HepG2 (cell line): ENCODE measurements around the gene NARF. TPM values are rescaled to one million over a fixed set of nuclear protein-coding genes. Genes with fewer than 3 reads are reported as not detected.
A peak's percentile ranks its signal among the peaks of the same experiment; 100 is the strongest.

Experiments
- ELK4 ChIP-seq: sonication (generic); formaldehyde crosslinking; IDR thresholded peaks from 2 replicates; pipeline ENCODE4 v1.9.0; 2021; ENCODE audit warnings: missing genetic modification reagents, borderline replicate concordance
- GMEB1 ChIP-seq: sonication (generic); formaldehyde crosslinking; IDR thresholded peaks from 2 replicates; pipeline ENCODE4 v1.5.1; 2020; ENCODE audit warnings: missing genetic modification reagents, mild to moderate bottlenecking, borderline replicate concordance
- HMGXB4 ChIP-seq, 2 experiments: sonication (generic) in 1 of 2; formaldehyde crosslinking in 1 of 2; IDR thresholded peaks; 2 replicates each; pipeline versions ENCODE4 v1.4.0 to v1.6.1; 2018 to 2020; ENCODE audit warnings: missing genetic modification reagents in 2 of 2, borderline replicate concordance in 1 of 2, low read depth in 1 of 2, mild to moderate bottlenecking in 1 of 2, missing biosample characterization in 1 of 2
- PHF8 ChIP-seq: sonication (generic); formaldehyde crosslinking; IDR thresholded peaks from 2 replicates; pipeline ENCODE4 v1.5.0; 2020; ENCODE audit warnings: missing genetic modification reagents
- REL ChIP-seq: sonication (generic); formaldehyde crosslinking; conservative IDR thresholded peaks from 2 replicates; pipeline ENCODE4 v1.8.0; 2022; ENCODE audit warnings: mild to moderate bottlenecking, missing genetic modification reagents, moderate library complexity
- RERE ChIP-seq: IDR thresholded peaks from 2 replicates; pipeline ENCODE4 v1.6.1; 2016; ENCODE audit warnings: low read depth, missing genetic modification reagents, missing compliant biosample characterization
- ZBTB1 ChIP-seq: sonication (generic); formaldehyde crosslinking; IDR thresholded peaks from 2 replicates; pipeline ENCODE4 v1.4.0; 2020; ENCODE audit warnings: missing genetic modification reagents, borderline replicate concordance
- ZFP37 ChIP-seq: sonication (generic); formaldehyde crosslinking; IDR thresholded peaks from 2 replicates; pipeline ENCODE4 v1.4.0; 2020; ENCODE audit warnings: missing genetic modification reagents, borderline replicate concordance
- ZNF3 ChIP-seq: IDR thresholded peaks from 2 replicates; pipeline ENCODE4 v1.7.0; 2017; ENCODE audit warnings: inconsistent platforms
- ZNF556 ChIP-seq: sonication (generic); formaldehyde crosslinking; IDR thresholded peaks from 2 replicates; pipeline ENCODE4 v1.4.0; 2020; ENCODE audit warnings: mild to moderate bottlenecking, missing genetic modification reagents, borderline replicate concordance
- ZNF607 ChIP-seq: sonication (generic); formaldehyde crosslinking; IDR thresholded peaks from 2 replicates; pipeline ENCODE4 v1.5.1; 2020; ENCODE audit warnings: missing genetic modification reagents, mild to moderate bottlenecking, borderline replicate concordance
- ZSCAN12 ChIP-seq: sonication (generic); formaldehyde crosslinking; IDR thresholded peaks from 2 replicates; pipeline ENCODE4 v1.9.0; 2021; ENCODE audit warnings: mild to moderate bottlenecking, missing genetic modification reagents
- polyA plus RNA-seq, 8 experiments: library from polyadenylated mRNA; depleted of rRNA in 3 of 8; stranded (reverse) in 7 of 8; unstranded in 1 of 8; fragments of >200 nt; fragmentation: Illumina TruSeq in 4 of 8; extraction: Trizol in 4 of 8; gene quantifications; 2 replicates each; pipeline versions ENCODE4 v1.2.1 to v1.2.3, GENCODE V29; 2011 to 2016; ENCODE audit warnings: low read depth in 4 of 8, missing spikeins in 1 of 8, mixed read lengths in 1 of 8; ENCODE audit not compliant: insufficient read depth in 1 of 8
- total RNA-seq, 5 experiments: library from RNA; depleted of rRNA; stranded (reverse); fragments of >200 nt; fragmentation: Illumina TruSeq; extraction: Trizol; gene quantifications; 2 replicates each; pipeline ENCODE4 v1.2.3, GENCODE V29; 2016; ENCODE audit warnings: low read depth in 1 of 5

NARF gene
- total and polyA plus RNA-seq, 2 of the 13 experiments (the other 11 are each of a cell fraction or from before 2014, with no cell fraction given) = 61.1 to 144 TPM

GRCh38 chr17:82503728-82504308 is 45.3 kb downstream of the NARF start (continued):
- 0 out of 2 replicates have a peak, but pooled peaks have one; percentile 54 for TF ChIP-seq REL (CRISPR knock-in tag)
- peak; percentile 88 for TF ChIP-seq ZNF607 (CRISPR knock-in tag)
- no peak for TF ChIP-seq ZBTB1 (CRISPR knock-in tag)
- TF ChIP-seq PHF8 = 0 out of 2 replicates have a peak, but pooled peaks have one; percentile 25
- TF ChIP-seq ZNF556 (CRISPR knock-in tag) = no peak
- no peak for TF ChIP-seq ELK4 (CRISPR knock-in tag)
- TF ChIP-seq ZSCAN12 (CRISPR knock-in tag) = no peak
- TF ChIP-seq RERE (CRISPR knock-in tag) = no peak
- TF ChIP-seq GMEB1 = peak; percentile 62
- no peak for TF ChIP-seq ZNF3 (CRISPR knock-in tag)
- peak; percentile 14 to 63; a peak in 1 of 4 replicates for TF ChIP-seq HMGXB4 (CRISPR knock-in tag; IDR thresholded peaks at IDR 0.05; ENCODE audit: borderline replicate concordance in 1 of 2, low read depth in 1 of 2)
- peak; percentile 90; the same call in 1 of the 2 replicates for TF ChIP-seq ZFP37 (CRISPR knock-in tag)
